Measurements from ENCODE around the gene RBPJL.

DNA sequence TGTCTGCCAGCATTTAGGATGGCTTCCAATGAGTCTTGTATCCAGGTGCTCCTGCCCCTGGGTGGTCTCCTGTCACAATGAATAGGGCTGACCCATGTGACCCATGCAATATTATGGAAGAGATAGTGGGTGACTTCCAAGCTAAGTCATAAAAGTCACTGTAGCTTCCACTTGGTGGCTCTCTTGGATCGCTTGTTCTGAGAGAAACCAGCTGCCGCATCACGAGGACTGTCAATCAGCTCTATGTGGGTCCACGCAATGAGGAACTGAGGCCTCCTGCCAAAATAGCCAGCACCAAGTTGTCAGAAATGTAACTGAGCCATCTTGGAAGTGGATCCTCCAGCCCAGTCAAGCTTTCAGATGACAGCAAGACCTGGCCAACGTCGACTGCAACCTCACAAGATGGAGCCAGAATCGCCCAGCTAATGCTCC lies 16.3 kb downstream of the RBPJL start:
- TF ChIP-seq, protein P1, sequence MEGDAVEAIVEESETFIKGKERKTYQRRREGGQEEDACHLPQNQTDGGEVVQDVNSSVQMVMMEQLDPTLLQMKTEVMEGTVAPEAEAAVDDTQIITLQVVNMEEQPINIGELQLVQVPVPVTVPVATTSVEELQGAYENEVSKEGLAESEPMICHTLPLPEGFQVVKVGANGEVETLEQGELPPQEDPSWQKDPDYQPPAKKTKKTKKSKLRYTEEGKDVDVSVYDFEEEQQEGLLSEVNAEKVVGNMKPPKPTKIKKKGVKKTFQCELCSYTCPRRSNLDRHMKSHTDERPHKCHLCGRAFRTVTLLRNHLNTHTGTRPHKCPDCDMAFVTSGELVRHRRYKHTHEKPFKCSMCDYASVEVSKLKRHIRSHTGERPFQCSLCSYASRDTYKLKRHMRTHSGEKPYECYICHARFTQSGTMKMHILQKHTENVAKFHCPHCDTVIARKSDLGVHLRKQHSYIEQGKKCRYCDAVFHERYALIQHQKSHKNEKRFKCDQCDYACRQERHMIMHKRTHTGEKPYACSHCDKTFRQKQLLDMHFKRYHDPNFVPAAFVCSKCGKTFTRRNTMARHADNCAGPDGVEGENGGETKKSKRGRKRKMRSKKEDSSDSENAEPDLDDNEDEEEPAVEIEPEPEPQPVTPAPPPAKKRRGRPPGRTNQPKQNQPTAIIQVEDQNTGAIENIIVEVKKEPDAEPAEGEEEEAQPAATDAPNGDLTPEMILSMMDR (IDR thresholded peaks at IDR 0.05): peak in 2 of 4 experiments; percentile 23 to 27
- no peak for TF ChIP-seq POLR2A (IDR thresholded peaks at IDR 0.05)

All from uterus (tissue), 2 donors.